Measurements from ENCODE around the gene OPN3.

OPN3 gene

DNA sequence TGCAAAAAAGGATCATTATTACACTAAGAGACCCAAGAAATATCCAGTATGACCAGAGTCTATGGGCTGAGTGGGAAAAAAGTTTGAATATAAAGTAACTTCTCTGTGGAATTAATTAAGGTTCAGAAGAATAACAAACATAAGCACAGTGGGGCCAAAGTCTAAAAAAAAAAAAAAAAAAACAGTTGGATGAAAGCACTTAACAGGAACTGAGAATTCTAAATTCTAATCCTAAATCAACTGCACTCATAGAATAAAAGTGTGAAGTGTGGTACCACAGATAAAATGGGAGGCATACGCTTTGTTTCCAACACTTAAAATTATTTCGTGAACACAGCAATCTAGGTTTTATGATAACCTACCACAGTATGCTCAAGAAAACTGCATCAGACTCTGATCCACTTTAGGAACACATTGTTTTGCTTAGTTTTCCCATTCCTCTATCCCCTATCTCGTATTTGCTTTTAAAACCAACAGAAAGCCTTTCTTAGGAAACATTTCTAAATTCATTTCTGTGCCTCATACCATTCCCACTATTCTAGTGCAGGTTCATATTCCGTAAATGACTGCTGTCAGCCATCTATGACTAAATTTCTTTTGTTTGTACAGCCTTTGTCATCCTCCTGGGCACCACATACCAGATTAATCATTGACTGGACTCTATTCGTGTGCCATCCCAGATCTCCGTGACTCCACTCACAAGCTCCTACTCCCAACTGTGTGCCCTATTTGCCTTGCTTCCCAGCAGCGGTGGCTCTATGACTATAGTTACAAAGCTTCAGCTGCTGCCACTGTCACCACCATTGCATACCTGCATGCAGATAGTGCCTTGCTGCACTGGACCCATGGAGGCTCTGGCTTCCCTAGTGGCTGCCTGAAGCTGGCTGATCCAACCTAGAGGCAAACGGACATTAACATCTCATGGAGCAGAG lies 24.9 kb downstream of the OPN3 start:
- no peak for DNase-seq (ENCODE audit: low spot score)

DNA sequence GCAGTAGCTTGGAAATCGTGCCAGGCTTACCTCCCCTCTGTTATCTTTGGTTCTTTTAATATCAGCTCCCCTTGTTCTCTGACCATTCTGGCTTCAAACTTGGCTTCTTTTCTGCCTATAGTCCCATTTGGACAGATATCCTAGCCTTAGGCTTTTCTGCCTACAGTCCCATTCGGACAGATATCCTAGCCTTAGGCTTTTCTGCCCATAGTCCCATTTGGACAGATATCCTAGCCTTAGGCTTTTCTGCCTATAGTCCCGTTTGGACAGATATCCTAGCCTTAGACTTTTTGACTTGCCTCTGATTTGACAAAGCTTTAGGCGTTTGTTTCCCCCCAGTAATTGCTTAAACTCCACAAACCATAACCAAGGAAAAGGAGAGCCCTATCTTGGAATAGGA lies 25.6 kb downstream of the OPN3 start:
- DNase-seq (ENCODE audit: low spot score), result no peak

DNA sequence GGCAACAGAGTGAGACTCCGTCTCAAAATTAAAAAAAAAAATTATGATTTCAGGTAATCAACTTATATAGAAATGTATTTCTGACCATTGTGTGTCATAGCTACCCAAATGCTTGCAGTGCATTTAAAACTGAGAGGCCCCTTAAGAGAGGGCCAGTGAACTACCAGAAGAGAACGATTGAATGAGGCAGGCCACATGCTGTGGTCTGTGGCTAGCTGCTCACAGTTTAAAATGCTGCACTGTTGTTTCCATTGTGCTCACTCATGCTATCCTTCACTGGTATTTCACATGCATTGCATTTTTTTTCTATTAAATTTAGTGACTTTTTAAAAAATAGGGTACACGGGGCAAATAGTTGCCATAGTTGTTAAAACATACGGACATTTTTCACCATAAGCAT lies 26.0 kb downstream of the OPN3 start:
- DNase-seq (ENCODE audit: low spot score), result no peak

DNA sequence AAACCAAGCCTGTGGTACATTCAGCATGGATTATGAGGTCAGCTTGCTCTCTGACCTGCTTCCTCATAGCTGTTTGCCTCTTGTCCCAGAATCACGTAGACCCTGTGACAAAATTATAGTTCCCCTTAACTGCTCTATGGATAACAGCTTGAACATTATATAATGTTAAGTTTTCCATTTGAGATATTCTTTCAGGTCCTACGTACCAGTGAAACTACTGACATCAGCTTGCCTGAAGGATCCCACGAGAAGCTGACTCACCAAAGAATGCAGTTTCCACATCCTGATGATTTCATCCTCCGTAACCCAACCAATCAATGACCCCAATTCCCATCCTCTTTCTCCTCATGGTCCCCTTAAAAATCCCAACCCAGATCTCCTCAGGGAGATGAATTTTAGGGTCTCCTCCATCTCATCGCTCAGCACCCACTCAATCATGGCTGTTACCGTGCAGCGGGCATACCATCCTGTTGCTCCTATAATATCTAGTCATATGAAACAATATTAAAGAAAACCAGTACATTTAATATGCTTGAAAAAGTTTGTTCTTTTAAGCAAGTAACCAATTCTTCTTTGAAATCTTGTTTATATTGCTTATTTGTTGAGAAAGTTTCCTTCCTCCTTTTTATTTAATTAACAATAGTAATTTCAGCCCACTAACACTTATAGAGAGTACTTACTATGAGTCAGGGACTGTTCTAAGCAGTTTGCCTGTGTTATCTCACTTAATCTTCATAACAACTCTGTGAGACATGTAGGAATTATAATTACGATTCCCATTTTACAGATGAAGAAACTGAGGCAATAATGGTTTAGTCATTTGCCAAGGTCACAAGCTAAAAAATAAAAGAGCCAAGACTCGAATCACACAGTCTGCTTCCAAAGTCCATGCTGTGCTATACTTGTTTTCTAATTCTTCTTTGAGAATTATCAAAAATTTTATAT lies 27.4 kb downstream of the OPN3 start:
- no peak for DNase-seq (ENCODE audit: low spot score)

DNA sequence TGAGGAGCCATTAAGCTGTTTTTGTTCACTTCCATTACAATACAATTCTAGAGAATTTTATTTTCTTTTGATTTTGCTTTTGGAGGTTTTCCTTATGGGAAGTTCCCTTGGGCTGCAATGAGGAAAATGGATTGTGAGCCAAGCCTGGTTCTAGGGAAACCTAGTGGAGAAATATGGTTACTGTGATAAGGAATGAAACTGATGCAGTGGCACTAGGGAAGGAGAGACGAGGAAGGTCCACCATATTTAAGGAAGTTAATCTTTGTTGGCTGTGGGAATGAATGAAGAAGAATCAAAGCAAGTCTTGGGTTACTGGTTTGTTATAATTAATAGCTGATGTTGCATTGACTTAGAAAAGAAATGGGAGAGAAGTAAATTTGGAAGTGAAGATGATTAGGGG lies 28.4 kb downstream of the OPN3 start:
- DNase-seq (ENCODE audit: low spot score), result no peak

DNA sequence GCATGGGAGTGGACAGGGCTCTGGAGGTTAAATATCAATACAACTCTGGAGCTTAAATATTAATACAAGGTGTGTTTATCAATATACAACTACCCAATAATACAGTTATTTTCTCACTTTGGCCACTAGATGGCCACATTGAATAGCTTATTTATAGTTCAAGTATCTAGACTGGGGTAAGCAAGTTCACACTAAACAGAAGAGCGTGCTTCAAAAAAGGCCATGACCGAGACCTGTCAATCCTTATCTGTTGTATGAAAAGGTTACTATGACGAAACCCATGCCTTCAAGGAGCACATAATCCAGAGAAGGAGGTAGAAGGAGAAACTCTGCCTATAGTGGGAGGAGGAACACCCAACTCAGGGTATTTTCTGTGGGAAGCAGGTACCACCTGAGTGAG lies 29.1 kb downstream of the OPN3 start:
- DNase-seq (ENCODE audit: low spot score), result no peak

DNA sequence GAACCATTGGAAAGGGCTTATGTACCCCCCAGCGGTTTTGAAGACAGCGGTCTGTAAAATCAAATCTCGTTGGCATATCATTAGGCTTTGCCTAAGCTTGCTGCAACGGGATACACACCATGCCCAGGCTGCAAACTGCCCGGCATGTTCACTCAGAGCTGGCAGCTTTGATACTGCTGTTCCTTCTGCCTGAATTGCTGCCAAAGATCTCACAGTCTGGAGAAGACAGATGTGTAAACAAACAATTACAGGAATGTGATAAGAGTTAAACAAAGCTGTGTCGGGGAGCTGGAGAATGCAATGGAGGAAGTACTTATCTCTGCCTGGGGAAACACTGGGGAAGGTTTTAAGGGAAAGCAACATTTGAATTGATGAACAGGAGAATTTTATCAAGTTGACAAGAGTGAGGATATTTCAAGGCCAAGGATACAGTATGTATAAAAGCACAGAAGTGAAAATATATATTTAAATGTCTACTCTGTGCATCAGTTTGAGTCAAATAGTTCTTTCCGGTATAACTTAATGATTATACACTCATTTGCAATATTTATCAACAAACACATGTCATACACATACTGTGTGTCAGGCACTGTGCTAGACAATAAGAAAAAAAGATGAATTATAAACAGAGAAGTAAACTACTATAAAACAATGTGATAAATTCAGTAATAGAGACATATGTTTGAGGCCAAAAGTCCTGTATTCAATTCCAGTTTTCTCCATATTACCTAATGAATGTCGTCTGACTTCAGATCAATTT lies 29.9 kb downstream of the OPN3 start:
- DNase-seq (ENCODE audit: low spot score), result no peak

DNA sequence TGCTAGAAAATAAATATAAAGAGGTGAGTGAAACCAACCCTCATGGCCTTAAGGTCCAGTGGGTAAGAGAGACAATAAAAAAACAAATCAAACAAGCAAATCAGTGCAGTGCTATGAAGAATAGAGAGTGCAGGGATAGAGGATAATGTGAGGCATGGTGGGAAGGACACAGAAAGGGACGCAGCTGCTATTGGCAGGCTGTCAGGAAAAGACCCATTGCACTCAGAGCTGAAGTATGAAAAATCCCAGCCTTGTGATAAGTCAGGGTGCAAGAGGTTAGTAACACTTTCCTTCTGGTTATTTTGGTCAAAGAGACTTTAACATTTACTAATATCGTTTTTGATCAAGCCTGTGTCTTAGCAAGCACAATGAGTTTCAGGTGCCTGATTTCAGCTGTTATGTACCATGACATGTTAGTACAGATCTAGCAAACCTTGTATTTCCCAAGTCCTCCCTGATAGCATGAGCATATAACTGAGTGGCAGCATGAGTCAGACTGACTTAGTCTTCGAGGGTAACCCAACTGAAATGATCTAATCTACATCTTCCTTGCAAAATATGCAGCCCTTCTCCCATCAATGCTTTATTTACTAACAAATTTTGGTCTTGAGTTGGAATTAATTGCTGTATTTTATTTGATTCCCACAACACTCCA lies 31.7 kb downstream of the OPN3 start:
- DNase-seq (ENCODE audit: low spot score), result no peak

DNA sequence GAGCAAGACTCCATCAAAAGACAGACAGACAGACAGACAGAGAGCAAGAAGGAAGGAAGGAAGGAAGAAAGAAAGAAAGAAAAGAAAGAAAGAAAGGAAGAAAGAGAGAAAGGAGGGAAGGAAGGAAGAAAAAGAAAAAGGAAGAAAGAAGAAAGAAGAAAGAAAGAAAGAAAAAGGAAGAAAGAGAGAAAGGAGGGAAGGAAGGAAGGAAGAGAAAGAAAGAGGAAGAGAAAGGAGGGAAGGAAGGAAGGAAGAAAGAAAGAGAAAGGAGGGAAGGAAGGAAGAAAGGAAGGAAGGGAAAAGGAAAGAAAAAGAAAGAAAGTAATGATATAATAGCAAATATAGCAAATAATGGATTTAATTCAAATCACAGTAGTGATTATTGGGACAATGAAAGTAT lies 32.7 kb downstream of the OPN3 start:
- DNase-seq (ENCODE audit: low spot score), result no peak

DNA sequence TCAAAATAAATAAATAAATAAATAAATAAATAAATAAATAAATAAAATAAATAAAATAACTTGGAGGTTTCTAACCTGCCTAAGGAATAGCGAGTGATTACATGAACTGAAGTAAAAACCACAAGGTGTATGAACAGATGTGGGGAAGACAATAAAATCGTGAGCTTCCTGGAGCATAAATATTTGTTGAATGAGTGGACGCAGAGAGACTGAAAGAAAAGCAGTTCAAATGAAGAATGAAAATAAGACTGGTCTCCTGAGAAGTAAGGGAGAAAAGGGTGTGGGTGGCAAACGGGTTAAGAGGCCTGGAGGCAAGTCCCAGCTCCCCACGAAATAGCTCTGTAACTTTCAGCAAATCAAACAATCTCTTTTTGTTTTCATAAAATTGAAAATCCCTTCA lies 33.6 kb downstream of the OPN3 start:
- no peak for DNase-seq (ENCODE audit: low spot score)

DNA sequence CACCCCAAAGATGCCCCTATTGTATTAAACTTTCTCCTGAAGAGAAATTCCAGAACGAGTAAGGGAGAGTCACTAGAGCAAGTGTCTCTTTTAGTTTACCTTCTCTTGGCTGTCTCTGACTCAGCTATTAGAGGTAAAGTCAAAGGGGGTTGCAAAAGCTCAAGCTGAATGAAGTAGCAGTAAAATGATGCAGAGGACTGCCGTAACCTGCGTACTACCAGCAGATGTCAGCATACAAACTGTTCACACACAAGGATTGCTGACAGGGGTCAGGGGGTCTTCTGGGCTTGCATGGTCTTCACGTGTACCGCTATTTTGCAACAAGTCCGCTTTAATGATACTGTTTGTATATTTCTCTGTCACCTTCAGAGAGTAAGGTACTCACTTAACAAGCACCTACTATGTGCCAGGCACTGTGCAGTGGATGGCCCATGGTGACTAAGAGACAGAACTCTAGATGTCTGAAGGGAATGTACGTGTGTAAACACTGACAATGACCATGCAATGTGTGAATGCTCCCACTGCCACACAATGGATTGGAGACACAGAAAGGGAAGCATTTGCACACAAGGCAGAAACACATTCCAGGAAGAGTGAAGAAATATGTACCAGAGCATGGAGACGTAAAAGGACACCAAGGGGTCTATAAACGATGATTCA lies 34.9 kb downstream of the OPN3 start:
- no peak for DNase-seq (ENCODE audit: low spot score)

DNA sequence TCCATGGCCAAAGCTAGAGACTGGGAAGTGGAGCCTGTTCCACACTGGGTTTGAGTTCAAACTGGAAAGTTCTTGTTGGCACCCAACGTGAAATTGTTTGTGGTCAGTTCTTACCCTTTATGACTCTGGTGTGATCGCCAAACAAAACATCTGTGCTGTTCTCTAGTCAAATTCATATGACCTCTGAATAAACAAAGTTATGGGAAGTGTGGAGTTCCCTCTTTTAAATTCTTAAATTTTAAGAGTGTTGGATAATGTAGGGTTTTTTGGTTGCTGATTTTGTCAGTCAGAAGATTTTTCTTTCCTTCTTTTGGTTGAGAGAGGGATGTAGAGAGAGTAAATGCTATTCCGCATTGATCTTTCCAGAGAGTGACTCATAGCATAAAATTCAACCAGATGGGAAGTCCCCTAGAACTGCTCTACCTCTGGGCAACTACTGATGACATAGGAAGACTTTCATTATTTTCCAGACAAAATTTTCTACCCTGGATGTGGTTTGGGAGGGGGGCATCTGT lies 36.4 kb downstream of the OPN3 start:
- DNase-seq (ENCODE audit: low spot score), result no peak

DNA sequence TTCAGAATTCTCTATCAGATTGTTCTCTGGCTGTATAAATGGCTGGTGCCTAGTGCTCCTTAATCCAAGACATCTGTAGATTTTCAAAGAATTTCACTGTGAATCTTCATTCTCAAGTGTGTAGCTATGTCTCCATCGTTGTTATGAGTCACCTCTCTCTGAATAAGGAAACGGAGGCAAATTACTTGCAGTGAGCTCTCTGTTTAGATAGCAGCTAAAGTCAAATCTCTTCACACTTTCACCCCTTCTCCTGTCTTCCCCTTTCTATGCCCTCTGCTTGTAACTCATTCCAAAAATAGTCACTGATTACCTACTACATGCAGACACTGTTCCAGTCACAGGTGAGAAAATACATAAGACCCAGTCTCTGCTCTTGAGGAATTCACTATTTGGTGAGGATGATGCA lies 39.7 kb downstream of the OPN3 start:
- DNase-seq (ENCODE audit: low spot score), result no peak

DNA sequence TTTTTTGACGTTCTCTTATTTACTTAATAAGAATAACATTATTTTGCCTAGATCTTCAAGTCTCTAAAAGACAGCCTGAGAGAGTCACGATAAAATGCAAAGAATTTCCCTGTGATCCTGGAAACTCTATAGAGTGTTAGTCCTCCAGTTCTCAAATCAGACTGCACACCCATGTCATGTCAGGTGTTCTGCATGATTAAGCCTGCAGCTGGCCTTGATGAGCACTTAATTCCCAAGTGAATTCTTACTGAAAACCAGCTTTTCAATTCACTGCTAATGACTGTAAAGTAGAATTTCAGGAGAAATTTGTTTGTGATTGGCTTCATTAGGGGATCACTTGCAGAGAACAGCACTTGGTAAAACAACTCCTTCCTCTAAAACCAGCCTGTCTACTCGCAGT lies 41.9 kb downstream of the OPN3 start:
- no peak for DNase-seq (ENCODE audit: low spot score)

DNA sequence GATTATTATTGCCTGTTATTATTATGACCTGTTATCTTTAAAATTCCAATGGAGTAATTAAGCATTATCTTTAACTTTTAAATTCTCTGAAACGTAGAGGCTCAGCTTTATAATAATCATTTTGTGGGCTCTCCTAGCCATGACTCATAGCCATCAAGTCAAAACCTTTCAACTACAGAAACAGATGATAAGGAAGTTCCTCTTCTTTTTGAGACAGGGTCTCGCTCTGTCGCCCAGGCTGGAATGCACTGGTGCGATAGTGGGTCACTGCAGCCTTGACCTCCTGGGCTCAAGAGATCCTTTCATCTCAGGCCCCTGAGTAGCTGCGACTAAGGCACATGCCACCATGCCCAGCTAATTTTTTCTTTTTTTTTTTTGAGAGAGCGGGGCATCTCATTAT lies 43.5 kb downstream of the OPN3 start:
- DNase-seq (ENCODE audit: low spot score), result no peak

DNA sequence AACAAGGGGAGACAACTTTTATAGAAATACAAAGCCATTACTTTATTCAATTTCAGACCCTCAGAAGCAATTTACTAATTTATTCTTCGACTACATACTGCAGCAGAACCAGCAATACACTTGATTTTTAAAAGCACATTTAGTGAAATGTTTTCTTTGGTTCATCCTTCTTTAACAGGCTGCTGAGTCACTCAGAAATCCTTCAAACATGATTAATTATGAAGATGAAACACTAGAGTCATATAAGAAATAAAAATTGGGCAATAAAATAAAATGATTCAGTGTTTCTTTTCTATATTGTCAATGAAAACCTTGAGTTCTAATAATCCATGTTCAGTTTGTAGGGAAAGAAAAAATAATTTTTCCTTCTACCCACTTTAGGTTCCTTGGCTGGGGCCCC lies 47.0 kb downstream of the OPN3 start:
- no peak for DNase-seq (ENCODE audit: low spot score)

DNA sequence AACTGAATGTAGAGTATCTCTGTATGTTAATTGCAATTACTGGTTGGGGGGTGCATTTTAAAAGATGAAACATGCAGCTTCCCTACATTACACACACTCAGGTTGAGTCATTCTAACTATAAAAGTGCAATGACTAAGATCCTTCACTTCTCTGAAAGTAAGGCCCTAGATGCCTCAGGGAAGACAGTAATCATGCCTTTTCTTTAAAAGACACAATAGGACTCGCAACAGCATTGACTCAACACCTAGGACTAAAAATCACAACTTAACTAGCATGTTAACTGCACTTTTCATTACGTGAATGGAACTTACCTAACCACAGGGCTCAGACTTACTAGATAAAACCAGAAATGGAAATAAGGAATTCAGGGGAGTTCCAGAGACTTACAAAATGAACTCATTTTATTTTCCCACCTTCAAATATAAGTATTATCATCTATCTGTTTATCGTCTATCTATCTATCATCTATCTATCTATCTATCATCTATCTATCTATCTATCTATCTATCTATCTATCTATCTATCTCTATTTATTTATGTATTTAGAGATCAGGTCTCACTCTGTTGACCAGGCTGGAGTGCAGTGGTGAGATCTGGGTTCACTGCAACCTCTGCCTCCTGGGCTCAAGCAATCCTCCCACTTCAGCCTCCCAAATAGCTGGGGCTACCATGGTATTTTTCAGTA lies 47.8 kb downstream of the OPN3 start:
- DNase-seq (ENCODE audit: low spot score), result no peak

DNA sequence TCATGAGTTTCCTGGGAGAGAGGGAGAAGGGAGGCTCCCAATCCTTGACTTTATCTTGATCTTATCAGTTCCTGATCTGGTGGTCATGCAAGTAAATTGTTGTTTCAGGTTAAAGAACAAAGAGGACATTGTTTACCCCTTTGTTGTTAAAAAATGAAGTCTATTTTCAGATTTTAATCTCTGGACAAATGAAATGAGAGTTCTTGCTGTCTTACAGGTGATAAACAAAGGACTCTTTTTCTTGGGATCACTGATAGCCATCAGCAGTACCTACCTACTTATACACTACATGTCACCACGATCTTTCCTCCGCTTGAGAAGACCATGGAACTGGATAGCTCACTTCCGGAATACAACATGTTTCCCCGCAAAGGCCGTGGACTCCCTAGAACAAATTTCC lies 48.4 kb downstream of the OPN3 start:
- DNase-seq (ENCODE audit: low spot score), result no peak

DNA sequence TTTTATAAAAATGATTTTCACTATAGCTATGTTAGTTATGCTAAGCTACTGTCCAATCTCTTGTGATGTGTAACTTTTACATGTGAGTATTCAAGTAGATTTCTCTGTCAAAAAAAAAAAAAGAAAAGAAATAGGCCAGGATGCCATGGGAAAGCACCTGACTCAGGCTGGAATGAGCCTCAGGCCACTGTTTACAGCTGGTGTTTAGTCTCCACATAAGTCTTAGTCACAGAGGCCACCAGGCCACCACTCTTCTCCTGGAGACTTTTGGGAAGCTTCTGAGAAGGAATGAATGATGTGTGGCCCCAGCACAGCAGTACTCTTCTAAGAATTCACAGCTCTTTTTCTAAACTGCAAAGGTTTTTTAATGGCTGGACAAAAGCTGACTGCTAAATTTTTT lies 48.9 kb downstream of the OPN3 start:
- no peak for DNase-seq (ENCODE audit: low spot score)

DNA sequence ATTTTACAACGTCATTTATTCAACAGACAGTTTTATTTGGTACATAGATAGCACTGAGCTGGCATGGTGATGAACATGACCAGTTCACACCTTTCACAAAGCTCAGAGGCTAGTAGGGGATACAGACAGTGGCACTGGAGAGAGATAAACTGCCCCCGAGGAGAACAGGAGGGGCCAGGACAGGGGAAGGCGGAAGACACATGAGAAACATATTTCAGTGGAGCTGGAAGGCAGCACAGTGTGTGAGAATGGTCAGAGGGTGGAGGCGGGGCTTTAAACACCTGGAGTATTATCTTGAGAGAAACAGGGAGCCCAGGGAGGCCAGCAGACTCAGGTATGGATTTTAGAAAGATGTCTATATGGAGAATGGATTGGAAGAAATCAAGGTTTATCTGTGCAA lies 49.5 kb downstream of the OPN3 start:
- DNase-seq (ENCODE audit: low spot score), result no peak

Data from ecto neural progenitor cell (in vitro differentiated cells).